Measurements from ENCODE around the gene LRP1B. TPM values are rescaled to one million over a fixed set of nuclear protein-coding genes. Genes with fewer than 3 reads are reported as not detected.

Gene LRP1B
- polyA plus RNA-seq, 6 donors from 2014 or later = not detected

GRCh38 chr2:141557329-141558095 lies 573.3 kb downstream of the LRP1B start:
- Mint-ChIP-seq H3K4me3 (no peak overlapping the region), H3K9me3 (no peaks in the 10 kb centered on the region), H3K4me1 (no peaks in the 10 kb centered on the region), H3K36me3 (no peaks in the 10 kb centered on the region), H3K27ac (peak overlapping the region in 1 of 6 donors; percentile 22), H3K27me3 (no peaks in the 10 kb centered on the region)
- ATAC-seq (ENCODE audit: low read depth in 2 of 2) (no peak), DNase-seq (no peak)

GRCh38 chr2:141555876-141556470 lies 574.8 kb downstream of the LRP1B start:
- peak overlapping the region in 1 of 6 donors; percentile 12 for H3K27ac Mint-ChIP-seq
- H3K4me1 Mint-ChIP-seq = no peaks in the 10 kb centered on the region
- H3K27me3 Mint-ChIP-seq = no peaks in the 10 kb centered on the region
- DNase-seq (no peak), ATAC-seq (ENCODE audit: low read depth in 2 of 2) (no peak)
- no peaks in the 10 kb centered on the region for H3K9me3 Mint-ChIP-seq
- H3K4me3 Mint-ChIP-seq = no peak overlapping the region
- no peaks in the 10 kb centered on the region for H3K36me3 Mint-ChIP-seq

- peak; percentile 47 to 78 for ATAC-seq (ENCODE audit: low read depth in 2 of 2)
- no peaks in the 10 kb centered on the region for H3K4me1 Mint-ChIP-seq
- H3K36me3 Mint-ChIP-seq = no peaks in the 10 kb centered on the region
- no peaks in the 10 kb centered on the region for H3K27me3 Mint-ChIP-seq
- H3K4me3 Mint-ChIP-seq = no peak overlapping the region
- H3K9me3 Mint-ChIP-seq = no peaks in the 10 kb centered on the region
- peak; percentile 11 for DNase-seq
- H3K27ac Mint-ChIP-seq = no peak overlapping the region
Measured at GRCh38 chr2:141554810-141555209, 576.0 kb downstream of the LRP1B start.

GRCh38 chr2:141534666-141535362 lies 596.0 kb downstream of the LRP1B start:
- Mint-ChIP-seq H3K4me1 (peaks cover 26 to 32% (median 28%) of the 10 kb centered on the region in 3 donors), H3K4me3 (peak overlapping the region; percentile 35 to 88 (median 69)), H3K9me3 (no peaks in the 10 kb centered on the region), H3K36me3 (no peaks in the 10 kb centered on the region), H3K27ac (peak overlapping the region; percentile 65 to 96 (median 78)), H3K27me3 (no peaks in the 10 kb centered on the region)
- ATAC-seq (ENCODE audit: low read depth in 2 of 2) (peak; percentile 78 to 81), DNase-seq (peak; percentile 33)

- Mint-ChIP-seq H3K9me3 (no peaks in the 10 kb centered on the region), H3K4me1 (peaks cover 12 to 24% (median 19%) of the 10 kb centered on the region in 3 donors), H3K27ac (no peak overlapping the region), H3K4me3 (no peak overlapping the region), H3K27me3 (no peaks in the 10 kb centered on the region), H3K36me3 (no peaks in the 10 kb centered on the region)
- ATAC-seq (ENCODE audit: low read depth in 2 of 2) (no peak), DNase-seq (no peak)
Measured at GRCh38 chr2:141529659-141530058, 601.2 kb downstream of the LRP1B start.

GRCh38 chr2:141528990-141529389 lies 601.8 kb downstream of the LRP1B start:
- Mint-ChIP-seq H3K9me3 (no peaks in the 10 kb centered on the region), H3K27ac (no peak overlapping the region), H3K4me3 (peak overlapping the region in 2 of 8 donors; percentile 43 to 76), H3K4me1 (peaks cover 5 to 17% (median 12%) of the 10 kb centered on the region in 3 donors), H3K36me3 (no peaks in the 10 kb centered on the region), H3K27me3 (no peaks in the 10 kb centered on the region)
- DNase-seq (no peak), ATAC-seq (ENCODE audit: low read depth in 2 of 2) (no peak)

GRCh38 chr2:141526760-141527159 lies 604.1 kb downstream of the LRP1B start:
- Mint-ChIP-seq H3K9me3 (no peaks in the 10 kb centered on the region), H3K4me3 (no peak overlapping the region), H3K27me3 (no peaks in the 10 kb centered on the region), H3K36me3 (no peaks in the 10 kb centered on the region), H3K27ac (no peak overlapping the region), H3K4me1 (peaks cover 0 to 6% (median 5%) of the 10 kb centered on the region in 3 donors)
- no peak for ATAC-seq (ENCODE audit: low read depth in 2 of 2)
- DNase-seq = no peak

- ATAC-seq (ENCODE audit: low read depth in 2 of 2) (no peak), DNase-seq (no peak)
- Mint-ChIP-seq H3K4me3 (no peak overlapping the region), H3K9me3 (no peaks in the 10 kb centered on the region), H3K4me1 (peaks cover 0 to 6% (median 5%) of the 10 kb centered on the region in 3 donors), H3K36me3 (no peaks in the 10 kb centered on the region), H3K27me3 (no peaks in the 10 kb centered on the region), H3K27ac (peak overlapping the region in 2 of 6 donors; percentile 2 to 59)
Measured at GRCh38 chr2:141524777-141525176, 606.0 kb downstream of the LRP1B start.

GRCh38 chr2:141523199-141523598 lies 607.6 kb downstream of the LRP1B start:
- ATAC-seq (ENCODE audit: low read depth in 2 of 2) (no peak), DNase-seq (no peak)
- H3K4me1 Mint-ChIP-seq = peaks cover 0 to 7% (median 0%) of the 10 kb centered on the region in 3 donors
- H3K27ac Mint-ChIP-seq = no peak overlapping the region
- H3K27me3 Mint-ChIP-seq = no peaks in the 10 kb centered on the region
- H3K9me3 Mint-ChIP-seq = no peaks in the 10 kb centered on the region
- H3K36me3 Mint-ChIP-seq = no peaks in the 10 kb centered on the region
- H3K4me3 Mint-ChIP-seq = no peak overlapping the region

GRCh38 chr2:141522702-141523101 lies 608.1 kb downstream of the LRP1B start:
- DNase-seq = no peak
- H3K9me3 Mint-ChIP-seq = no peaks in the 10 kb centered on the region
- H3K4me1 Mint-ChIP-seq = peaks cover 0 to 9% (median 0%) of the 10 kb centered on the region in 3 donors
- no peak overlapping the region for H3K4me3 Mint-ChIP-seq
- H3K27ac Mint-ChIP-seq = no peak overlapping the region
- no peak for ATAC-seq (ENCODE audit: low read depth in 2 of 2)
- no peaks in the 10 kb centered on the region for H3K27me3 Mint-ChIP-seq
- H3K36me3 Mint-ChIP-seq = no peaks in the 10 kb centered on the region

GRCh38 chr2:141522048-141522447 lies 608.8 kb downstream of the LRP1B start:
- ATAC-seq (ENCODE audit: low read depth in 2 of 2) (no peak), DNase-seq (no peak)
- Mint-ChIP-seq H3K27me3 (no peaks in the 10 kb centered on the region), H3K9me3 (no peaks in the 10 kb centered on the region), H3K4me3 (no peak overlapping the region), H3K4me1 (peaks cover 0 to 9% (median 0%) of the 10 kb centered on the region in 3 donors), H3K27ac (no peak overlapping the region), H3K36me3 (no peaks in the 10 kb centered on the region)

GRCh38 chr2:141519906-141520305 lies 610.9 kb downstream of the LRP1B start:
- no peaks in the 10 kb centered on the region for H3K27me3 Mint-ChIP-seq
- peaks cover 0 to 9% (median 0%) of the 10 kb centered on the region in 3 donors for H3K4me1 Mint-ChIP-seq
- H3K4me3 Mint-ChIP-seq = no peak overlapping the region
- DNase-seq = no peak
- no peaks in the 10 kb centered on the region for H3K9me3 Mint-ChIP-seq
- no peak overlapping the region for H3K27ac Mint-ChIP-seq
- no peak for ATAC-seq (ENCODE audit: low read depth in 2 of 2)
- H3K36me3 Mint-ChIP-seq = no peaks in the 10 kb centered on the region

GRCh38 chr2:141517852-141518421 lies 612.9 kb downstream of the LRP1B start:
- H3K27ac Mint-ChIP-seq = peak overlapping the region in 1 of 6 donors; percentile 14
- peaks cover 0 to 4% (median 0%) of the 10 kb centered on the region in 7 donors for H3K9me3 Mint-ChIP-seq
- ATAC-seq (ENCODE audit: low read depth in 2 of 2) (no peak), DNase-seq (no peak)
- H3K4me3 Mint-ChIP-seq = no peak overlapping the region
- peaks cover 0 to 9% (median 0%) of the 10 kb centered on the region in 3 donors for H3K4me1 Mint-ChIP-seq
- H3K36me3 Mint-ChIP-seq = no peaks in the 10 kb centered on the region
- no peaks in the 10 kb centered on the region for H3K27me3 Mint-ChIP-seq
